H1 (cell line): ENCODE results near the gene CADM1. TPM values are rescaled to one million over a fixed set of nuclear protein-coding genes. Genes with fewer than 3 reads are reported as not detected.

Source experiments
- BRCA1 ChIP-seq: IDR thresholded peaks from 2 replicates; pipeline ENCODE4 v1.6.1; 2012; ENCODE audit warnings: low read depth, low read length, improper control_type of control experiment
- CHD2 ChIP-seq: IDR thresholded peaks from 2 replicates; pipeline ENCODE4 v1.6.1; 2012; ENCODE audit warnings: low read length, improper control_type of control experiment
- CHD7 ChIP-seq: fragments of 300-600 bp; sonication (generic); IDR thresholded peaks from 2 replicates; pipeline ENCODE4 v1.7.1; 2012; ENCODE audit warnings: low read length, moderate library complexity, mild to moderate bottlenecking, inconsistent platforms; ENCODE audit not compliant: insufficient replicate concordance
- GTF2F1 ChIP-seq: IDR thresholded peaks from 2 replicates; pipeline ENCODE4 v1.6.1; 2012; ENCODE audit warnings: low read depth, low read length, improper control_type of control experiment, borderline replicate concordance
- HDAC6 ChIP-seq: IDR thresholded peaks from one replicate; pipeline ENCODE4 v1.7.1; 2012; ENCODE audit warnings: low read depth, mild to moderate bottlenecking, inconsistent platforms, low read length, moderate library complexity
- JUN ChIP-seq: IDR thresholded peaks from 2 replicates; pipeline ENCODE4 v1.6.1; 2011; ENCODE audit warnings: low read depth, mild to moderate bottlenecking, improper control_type of control experiment, low read length
- RAD21 ChIP-seq, 2 experiments: IDR thresholded peaks in 1 of 2; conservative IDR thresholded peaks in 1 of 2; 2 replicates each; pipeline ENCODE4 v1.6.1; 2011; ENCODE audit warnings: low read depth in 2 of 2, low read length in 2 of 2, improper control_type of control experiment in 1 of 2, inconsistent platforms in 1 of 2, mild to moderate bottlenecking in 1 of 2, moderate library complexity in 1 of 2
- SP1 ChIP-seq: IDR thresholded peaks from 2 replicates; pipeline ENCODE4 v1.6.1; 2011; ENCODE audit warnings: low read depth, low read length
- TCF12 ChIP-seq: IDR thresholded peaks from 2 replicates; pipeline ENCODE4 v1.6.1; 2011; ENCODE audit warnings: low read depth, mild to moderate bottlenecking, low read length
- polyA plus RNA-seq, 7 experiments: library from polyadenylated mRNA; depleted of rRNA in 3 of 7; stranded (reverse) in 5 of 7; unstranded in 2 of 7; fragments of >200 nt in 5 of 7; fragments of 200-250 nt in 2 of 7; gene quantifications; 1 replicate in 5 of 7; 2 replicates in 1 of 7; 4 replicates in 1 of 7; pipeline versions ENCODE4 v1.2.1 to v1.2.3, GENCODE V29; 2011 to 2013; ENCODE audit warnings: missing spikeins in 2 of 7, mixed read lengths in 2 of 7
- total RNA-seq: library from RNA; stranded (reverse); fragmentation: NEBNext Ultra II Directional; extraction: Animal tissue kit (Norgen Biotek cat#: 25700); gene quantifications from 2 replicates; pipeline ENCODE4 v1.2.1, GENCODE V29; 2021
- TF ChIP-seq, protein P1 (sequence below): IDR thresholded peaks from 2 replicates; pipeline ENCODE4 v1.6.1; 2012; ENCODE audit warnings: low read length, inconsistent platforms

CADM1 gene
- total and polyA plus RNA-seq, 2 of the 8 experiments (the other 6 are each of a cell fraction or from before 2014, with no cell fraction given) = 8.3 to 25.3 TPM

DNA sequence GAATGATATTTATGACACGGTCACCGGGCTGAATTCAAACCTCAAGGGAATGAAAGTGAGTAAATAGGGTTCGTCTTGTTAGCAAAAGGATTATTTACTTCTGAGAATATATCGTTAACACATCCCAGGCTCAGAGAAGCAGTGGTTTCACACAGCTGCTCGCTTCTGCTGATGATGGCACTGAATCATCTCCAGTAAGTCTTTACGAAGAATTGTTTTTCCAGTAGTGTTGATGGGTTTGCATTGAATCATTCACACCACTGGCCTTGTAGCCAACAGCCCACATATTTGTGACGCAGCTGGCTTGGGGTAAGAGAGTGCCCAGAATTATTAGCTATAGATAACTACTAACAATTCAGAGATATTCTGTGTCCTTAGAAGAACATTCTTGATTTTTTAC lies 236.3 kb downstream of the CADM1 start (continued):
- TF ChIP-seq CHD7 = no peak
- no peak for TF ChIP-seq TCF12
- no peak for TF ChIP-seq RAD21 (IDR thresholded peaks at IDR 0.05 in 1 of 2, conservative IDR thresholded peaks at IDR 0.05 in 1 of 2; ENCODE audit: low read depth in 2 of 2, low read length in 2 of 2)
- TF ChIP-seq BRCA1 = no peak
- no peak for TF ChIP-seq JUN
- TF ChIP-seq, protein P1, sequence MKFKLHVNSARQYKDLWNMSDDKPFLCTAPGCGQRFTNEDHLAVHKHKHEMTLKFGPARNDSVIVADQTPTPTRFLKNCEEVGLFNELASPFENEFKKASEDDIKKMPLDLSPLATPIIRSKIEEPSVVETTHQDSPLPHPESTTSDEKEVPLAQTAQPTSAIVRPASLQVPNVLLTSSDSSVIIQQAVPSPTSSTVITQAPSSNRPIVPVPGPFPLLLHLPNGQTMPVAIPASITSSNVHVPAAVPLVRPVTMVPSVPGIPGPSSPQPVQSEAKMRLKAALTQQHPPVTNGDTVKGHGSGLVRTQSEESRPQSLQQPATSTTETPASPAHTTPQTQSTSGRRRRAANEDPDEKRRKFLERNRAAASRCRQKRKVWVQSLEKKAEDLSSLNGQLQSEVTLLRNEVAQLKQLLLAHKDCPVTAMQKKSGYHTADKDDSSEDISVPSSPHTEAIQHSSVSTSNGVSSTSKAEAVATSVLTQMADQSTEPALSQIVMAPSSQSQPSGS = no peak
- TF ChIP-seq GTF2F1 = no peak
- no peak for TF ChIP-seq SP1
- TF ChIP-seq HDAC6 = no peak
- no peak for TF ChIP-seq CHD2
